HG03342 (cell line): ENCODE measurements around the gene ARHGAP36.

ENCODE experiments used
- ATAC-seq: cut with Tn5 transposase; IDR thresholded peaks from one replicate; pipeline ENCODE4 v1.9.1; 2021; ENCODE audit warnings: mild to moderate bottlenecking, moderate library complexity; ENCODE audit not compliant: unreplicated experiment

Gene ARHGAP36

DNA sequence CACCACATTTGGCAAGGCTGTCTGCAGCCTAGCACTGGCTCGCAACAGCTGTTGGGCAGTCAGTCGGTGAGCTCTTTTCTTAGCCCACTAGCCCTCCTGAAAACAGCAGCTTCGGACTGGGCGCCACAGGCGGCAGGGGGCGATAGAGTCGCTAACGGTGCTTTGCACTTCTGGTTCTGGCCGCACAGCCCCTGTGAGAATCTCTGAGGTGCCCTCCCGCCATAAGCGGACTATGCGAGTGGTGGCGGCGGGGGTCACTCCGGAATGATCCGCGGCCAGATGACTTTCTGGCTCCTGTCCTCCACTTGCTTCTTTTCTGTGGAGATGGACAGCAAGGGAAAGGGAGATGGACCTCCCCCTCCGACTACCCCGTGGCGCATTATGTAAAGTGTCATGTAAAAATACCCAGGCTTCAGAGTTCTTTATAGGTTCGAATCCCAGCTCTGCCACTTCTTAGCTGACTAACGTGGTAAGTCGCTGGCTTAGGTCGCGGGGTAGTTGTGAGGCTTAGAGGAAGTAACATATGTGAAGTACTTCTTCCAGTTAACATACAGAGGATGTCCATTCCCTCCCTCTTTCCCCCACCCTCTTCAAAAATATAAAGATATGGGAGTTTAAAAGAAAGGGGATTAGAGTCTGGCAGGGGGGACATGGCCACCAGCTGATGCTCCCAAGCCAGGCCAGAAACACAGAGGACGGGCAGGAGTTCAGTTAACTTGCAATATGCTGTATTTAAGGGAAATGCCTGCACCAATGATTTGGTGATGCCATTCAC lies 11.0 kb downstream of the ARHGAP36 start:
- ATAC-seq = peak; percentile 62

GRCh38 chrX:131072871-131073571 lies 14.9 kb downstream of the ARHGAP36 start:
- no peak for ATAC-seq

- no peak for ATAC-seq
Observed at GRCh38 chrX:131073607-131074006, 15.5 kb downstream of the ARHGAP36 start.

- no peak for ATAC-seq
Observed at GRCh38 chrX:131081772-131082740, 23.9 kb downstream of the ARHGAP36 start.

DNA sequence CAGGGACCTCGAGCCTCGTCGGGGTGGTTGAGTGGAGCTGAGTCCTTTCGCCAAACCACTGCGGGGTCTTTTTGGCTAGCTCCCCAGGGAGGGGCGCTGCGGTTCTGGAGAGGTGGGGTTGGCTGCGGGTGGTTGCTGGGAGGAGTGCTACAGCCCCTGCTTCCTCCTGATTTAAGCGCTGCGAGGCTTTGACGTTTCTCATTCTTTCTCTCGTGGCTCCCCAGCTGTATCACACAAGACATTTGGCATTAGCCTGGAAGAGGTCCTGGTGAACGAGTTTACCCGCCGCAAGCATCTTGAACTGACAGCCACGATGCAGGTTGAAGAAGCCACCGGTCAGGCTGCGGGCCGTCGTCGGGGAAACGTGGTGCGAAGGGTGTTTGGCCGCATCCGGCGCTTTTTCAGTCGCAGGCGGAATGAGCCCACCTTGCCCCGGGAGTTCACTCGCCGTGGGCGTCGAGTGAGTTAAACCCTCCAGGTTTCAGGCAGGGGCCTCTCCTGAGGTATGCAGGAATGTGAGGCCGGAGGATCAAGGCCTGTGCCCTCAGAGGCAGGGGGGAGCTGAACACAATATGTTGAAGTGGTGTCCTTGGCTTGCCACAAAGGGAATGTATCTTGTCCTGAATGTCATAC lies 25.5 kb downstream of the ARHGAP36 start:
- ATAC-seq = no peak

DNA sequence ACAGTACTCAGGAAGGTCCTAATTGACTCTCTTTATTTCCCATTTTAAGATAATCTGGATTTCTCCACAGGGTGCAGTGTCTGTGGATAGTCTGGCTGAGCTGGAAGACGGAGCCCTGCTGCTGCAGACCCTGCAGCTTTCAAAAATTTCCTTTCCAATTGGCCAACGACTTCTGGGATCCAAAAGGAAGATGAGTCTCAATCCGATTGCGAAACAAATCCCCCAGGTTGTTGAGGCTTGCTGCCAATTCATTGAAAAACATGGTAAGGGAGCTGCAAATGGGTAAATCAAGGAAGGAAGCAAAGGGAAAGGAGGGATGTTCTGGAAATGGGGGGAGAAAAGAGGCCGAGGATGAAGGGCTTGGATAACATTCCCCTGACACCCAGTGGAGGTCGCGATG lies 26.0 kb downstream of the ARHGAP36 start:
- ATAC-seq = no peak

- ATAC-seq = no peak
Observed at GRCh38 chrX:131136776-131137175, 78.6 kb downstream of the ARHGAP36 start.

GRCh38 chrX:131139072-131139471 lies 80.9 kb downstream of the ARHGAP36 start:
- peak; percentile 29 for ATAC-seq
